Measurements from ENCODE around the gene KIF26B. TPM values are rescaled to one million over a fixed set of nuclear protein-coding genes. Genes with fewer than 3 reads are reported as not detected.

Gene KIF26B
- total RNA-seq, 6 experiments from 2014 or later: 0.31 to 0.55 (median 0.35) TPM

DNA sequence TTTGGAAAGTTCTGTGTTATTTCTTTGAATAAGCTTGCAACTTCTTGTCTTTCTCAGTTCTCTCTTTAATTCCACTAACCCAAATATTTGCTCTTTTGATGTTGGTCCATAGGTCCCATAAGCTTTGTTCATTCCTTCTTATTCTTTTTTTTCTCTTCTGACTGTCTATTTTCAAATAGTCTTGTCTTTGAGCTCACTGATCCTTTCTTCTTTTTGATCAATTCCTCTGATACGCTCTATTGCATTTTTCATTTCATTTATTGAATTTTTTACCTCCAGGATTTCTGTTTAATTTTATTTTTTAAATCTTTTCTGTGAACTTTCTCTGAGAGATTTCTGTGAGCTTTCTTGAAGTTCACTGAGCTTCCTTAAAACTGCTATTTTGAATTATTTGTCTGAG lies 486.6 kb downstream of the KIF26B start:
- H3K4me1 ChIP-seq: no peaks in the 10 kb centered on the region
- intact Hi-C loops (cut with DNase I): no loop called here
- no peaks in the 10 kb centered on the region for H3K36me3 ChIP-seq
- no peak overlapping the region for H3K27ac ChIP-seq
- TF ChIP-seq POLR2A (IDR thresholded peaks at IDR 0.05) (no peak), CTCF (IDR thresholded peaks at IDR 0.05) (no peak)
- peaks cover 0 to 4% (median 1%) of the 10 kb centered on the region in 4 donors for H3K9me3 ChIP-seq
- DNase-seq: no peak
- no peak overlapping the region for H3K4me3 ChIP-seq
- H3K27me3 ChIP-seq: no peaks in the 10 kb centered on the region
- no peak for ATAC-seq
- 100% methylated on average over 1 of the region's 1 CpG for WGBS (ENCODE audit: insufficient coverage, low coverage, low lambda C conversion rate, missing lambda C conversion rate)

GRCh38 chr1:245645406-245645805 lies 490.6 kb downstream of the KIF26B start:
- Histone ChIP-seq H3K4me1 (no peaks in the 10 kb centered on the region), H3K9me3 (peaks cover 0 to 4% (median 1%) of the 10 kb centered on the region in 4 donors), H3K27me3 (no peaks in the 10 kb centered on the region), H3K36me3 (no peaks in the 10 kb centered on the region), H3K27ac (no peak overlapping the region), H3K4me3 (no peak overlapping the region)
- DNase-seq (no peak), ATAC-seq (no peak)
- TF ChIP-seq POLR2A (IDR thresholded peaks at IDR 0.05) (no peak), CTCF (IDR thresholded peaks at IDR 0.05) (no peak)
- intact Hi-C loops (cut with DNase I): no loop called here
- 43% methylated on average over 4 of the region's 4 CpGs for WGBS (ENCODE audit: insufficient coverage, low coverage, low lambda C conversion rate, missing lambda C conversion rate)

GRCh38 chr1:245645894-245646293 lies 491.1 kb downstream of the KIF26B start:
- intact Hi-C loops (cut with DNase I): no loop called here
- Histone ChIP-seq H3K9me3 (peaks cover 0 to 3% (median 1%) of the 10 kb centered on the region in 4 donors), H3K4me1 (no peaks in the 10 kb centered on the region), H3K4me3 (no peak overlapping the region), H3K27me3 (no peaks in the 10 kb centered on the region), H3K27ac (no peak overlapping the region), H3K36me3 (no peaks in the 10 kb centered on the region)
- ATAC-seq (no peak), DNase-seq (no peak)
- no peak for TF ChIP-seq CTCF (IDR thresholded peaks at IDR 0.05)
- no peak for TF ChIP-seq POLR2A (IDR thresholded peaks at IDR 0.05)
- WGBS (ENCODE audit: insufficient coverage, low coverage, low lambda C conversion rate, missing lambda C conversion rate): 56% methylated on average over 8 of the region's 9 CpGs

DNA sequence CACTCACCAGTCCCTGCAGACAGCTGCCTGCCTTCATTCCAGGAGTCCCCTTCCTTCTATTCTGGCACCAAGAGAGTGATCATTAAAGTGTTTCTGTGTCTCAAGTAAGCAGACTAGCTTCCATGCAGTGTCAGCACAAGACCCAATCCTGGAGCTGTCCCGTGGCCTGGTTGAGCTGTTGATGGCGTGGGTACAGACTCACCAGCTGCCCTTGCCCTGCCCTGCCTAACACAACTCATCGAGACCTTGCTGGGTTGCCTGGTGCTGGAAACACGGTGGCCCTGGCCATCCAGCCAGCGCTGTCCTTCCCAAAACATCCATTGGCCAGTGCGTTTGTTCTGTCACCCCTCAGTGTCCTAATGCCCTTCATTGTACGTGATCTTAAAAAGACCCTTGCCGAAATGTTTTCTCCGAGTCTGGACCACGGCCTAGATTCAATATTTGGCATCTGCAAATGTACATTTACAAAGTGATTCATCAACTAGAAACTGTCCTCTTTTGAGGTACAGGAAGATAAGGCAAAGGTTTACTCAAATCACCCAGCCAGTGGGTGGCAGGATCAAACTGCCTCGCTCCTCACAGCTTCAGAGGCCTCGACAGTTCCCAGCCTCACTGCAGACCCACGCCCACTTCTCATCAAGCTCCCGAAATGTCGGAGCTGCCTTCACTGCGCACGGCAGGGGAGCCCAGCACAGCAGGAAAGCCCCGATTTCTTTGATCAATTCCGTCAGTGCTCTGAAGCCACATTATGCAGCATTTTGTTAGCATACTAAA lies 494.2 kb downstream of the KIF26B start:
- no peak for TF ChIP-seq CTCF (IDR thresholded peaks at IDR 0.05)
- no peak for TF ChIP-seq POLR2A (IDR thresholded peaks at IDR 0.05)
- no peak for DNase-seq
- H3K4me1 ChIP-seq: no peaks in the 10 kb centered on the region
- H3K27ac ChIP-seq: no peak overlapping the region
- no peaks in the 10 kb centered on the region for H3K36me3 ChIP-seq
- intact Hi-C loops (cut with DNase I): no loop called here
- ATAC-seq: no peak
- H3K27me3 ChIP-seq: no peaks in the 10 kb centered on the region
- WGBS (ENCODE audit: insufficient coverage, low coverage, low lambda C conversion rate, missing lambda C conversion rate): 36% methylated on average over 10 of the region's 19 CpGs
- no peaks in the 10 kb centered on the region for H3K9me3 ChIP-seq
- H3K4me3 ChIP-seq: no peak overlapping the region
